GM10266 (cell line): ENCODE data around the gene RERE.

ENCODE experiments used
- DNase-seq: peaks from one replicate; pipeline ENCODE4 v3.0.0; 2012; ENCODE audit errors: extremely low spot score
- TF ChIP-seq, protein P1 (sequence below): IDR thresholded peaks from 2 replicates; pipeline ENCODE4 v1.5.1; 2012; ENCODE audit warnings: mild to moderate bottlenecking, low read depth; ENCODE audit not compliant: control insufficient read depth, insufficient read depth; ENCODE audit errors: missing control alignments

Gene RERE

DNA sequence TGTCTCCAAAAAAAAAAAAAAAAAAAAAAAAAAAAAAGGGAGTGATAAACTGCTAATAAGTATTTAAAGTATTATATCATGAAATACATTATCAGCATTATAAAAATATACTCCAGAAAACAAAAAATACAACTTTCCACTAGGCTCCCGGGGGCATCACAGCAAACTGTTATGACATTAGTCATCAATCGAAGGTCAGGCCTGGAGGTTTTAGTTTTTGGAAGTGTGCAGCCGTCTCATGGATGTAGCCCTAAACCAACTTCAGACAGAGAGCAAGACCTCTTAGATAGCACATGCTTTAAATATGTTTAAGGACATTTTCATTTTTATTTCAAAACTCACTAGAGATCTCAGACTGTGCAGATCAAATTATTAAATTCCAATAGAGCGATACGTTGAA, 106.3 kb downstream of the RERE start:
- no peak for DNase-seq
- TF ChIP-seq, protein P1, sequence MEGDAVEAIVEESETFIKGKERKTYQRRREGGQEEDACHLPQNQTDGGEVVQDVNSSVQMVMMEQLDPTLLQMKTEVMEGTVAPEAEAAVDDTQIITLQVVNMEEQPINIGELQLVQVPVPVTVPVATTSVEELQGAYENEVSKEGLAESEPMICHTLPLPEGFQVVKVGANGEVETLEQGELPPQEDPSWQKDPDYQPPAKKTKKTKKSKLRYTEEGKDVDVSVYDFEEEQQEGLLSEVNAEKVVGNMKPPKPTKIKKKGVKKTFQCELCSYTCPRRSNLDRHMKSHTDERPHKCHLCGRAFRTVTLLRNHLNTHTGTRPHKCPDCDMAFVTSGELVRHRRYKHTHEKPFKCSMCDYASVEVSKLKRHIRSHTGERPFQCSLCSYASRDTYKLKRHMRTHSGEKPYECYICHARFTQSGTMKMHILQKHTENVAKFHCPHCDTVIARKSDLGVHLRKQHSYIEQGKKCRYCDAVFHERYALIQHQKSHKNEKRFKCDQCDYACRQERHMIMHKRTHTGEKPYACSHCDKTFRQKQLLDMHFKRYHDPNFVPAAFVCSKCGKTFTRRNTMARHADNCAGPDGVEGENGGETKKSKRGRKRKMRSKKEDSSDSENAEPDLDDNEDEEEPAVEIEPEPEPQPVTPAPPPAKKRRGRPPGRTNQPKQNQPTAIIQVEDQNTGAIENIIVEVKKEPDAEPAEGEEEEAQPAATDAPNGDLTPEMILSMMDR, result no peak

DNA sequence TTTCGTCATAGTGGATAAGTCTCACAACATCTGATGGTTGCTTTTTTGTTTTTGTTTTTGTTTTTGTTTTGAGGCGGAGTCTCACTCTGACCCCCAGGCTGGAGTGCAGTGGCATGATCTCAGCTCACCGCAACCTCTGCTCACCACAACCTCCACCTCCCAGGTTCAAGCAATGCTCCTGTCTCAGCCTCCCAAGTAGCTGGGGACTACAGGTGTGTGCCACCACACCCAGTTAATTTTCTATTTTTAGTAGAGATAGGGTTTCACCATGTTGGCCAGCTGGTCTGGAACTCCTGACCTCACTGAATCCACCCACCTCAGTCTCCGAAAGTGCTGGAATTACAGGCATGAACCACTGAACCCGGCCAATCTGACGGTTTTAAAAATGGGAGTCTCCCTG, 109.2 kb downstream of the RERE start:
- DNase-seq, result no peak
- TF ChIP-seq, protein P1, result no peak

DNA sequence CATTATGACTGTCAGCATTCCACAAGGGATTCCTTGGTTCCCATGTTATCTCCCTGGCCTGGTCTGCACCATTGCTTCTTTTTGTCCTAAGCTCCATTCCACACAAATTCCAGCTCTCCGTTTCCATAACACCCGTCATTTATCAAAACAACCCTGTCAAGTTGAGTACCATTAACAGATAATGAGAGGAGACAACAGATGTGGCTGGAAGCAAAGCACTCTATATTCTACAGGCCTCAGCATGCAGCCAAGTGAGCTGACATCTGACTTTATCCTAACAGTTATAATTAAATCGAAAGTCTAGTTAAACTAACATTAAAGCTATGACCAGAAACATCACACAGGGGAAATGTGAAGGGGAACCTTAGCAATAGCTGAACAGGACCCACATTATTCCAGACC, 110.4 kb downstream of the RERE start:
- no peak for DNase-seq
- TF ChIP-seq, protein P1, result no peak

DNA sequence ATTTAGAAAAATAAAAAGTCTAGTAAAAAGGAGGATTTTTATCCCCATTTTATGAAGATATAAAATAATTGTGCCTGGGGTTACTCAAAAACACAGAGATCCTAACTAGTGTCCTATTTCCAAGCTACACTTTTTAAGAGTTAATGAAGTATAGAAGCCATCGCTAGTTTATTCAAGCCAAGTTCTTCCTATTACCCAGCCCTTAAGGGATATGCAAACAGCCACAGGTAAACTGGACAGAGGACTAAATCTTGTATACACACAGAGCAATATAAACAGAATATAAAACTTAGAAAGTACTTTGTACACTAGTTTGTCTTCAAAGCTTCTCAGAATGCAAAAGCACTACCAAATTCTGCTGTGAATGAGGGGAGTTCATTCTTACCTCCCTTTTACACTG, 111.1 kb downstream of the RERE start:
- DNase-seq, result no peak
- TF ChIP-seq, protein P1, result no peak

DNA sequence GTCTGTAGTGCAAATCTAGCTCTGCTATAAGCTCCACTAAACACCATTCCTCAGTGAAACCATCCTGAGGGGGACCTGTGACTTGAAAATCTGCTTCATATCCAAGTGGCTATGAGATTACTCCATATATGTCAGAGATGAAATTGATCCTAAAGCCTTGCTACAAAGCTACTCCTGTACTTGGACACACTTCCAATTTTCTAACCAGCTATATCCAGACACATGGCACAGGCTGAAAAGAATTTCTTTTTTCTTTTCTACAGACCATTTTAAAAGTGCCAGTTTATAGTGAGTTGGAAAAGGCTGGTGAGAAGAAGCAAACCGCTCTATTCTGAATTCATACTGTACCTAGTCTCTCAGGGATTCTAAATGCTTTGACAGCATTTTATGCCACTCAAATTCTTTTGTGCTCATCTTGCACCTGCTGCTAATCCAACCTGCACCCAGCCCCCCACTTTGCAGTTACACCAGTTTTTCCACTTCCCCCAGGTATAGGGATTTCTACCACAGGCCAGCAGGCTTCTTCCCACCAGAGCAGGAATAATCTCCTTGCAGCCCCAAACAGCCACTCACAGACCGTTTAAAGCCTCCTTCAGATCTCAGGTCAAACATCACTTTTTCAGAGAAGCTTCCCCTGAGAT, 112.5 kb downstream of the RERE start:
- TF ChIP-seq, protein P1, result no peak
- DNase-seq, result no peak

DNA sequence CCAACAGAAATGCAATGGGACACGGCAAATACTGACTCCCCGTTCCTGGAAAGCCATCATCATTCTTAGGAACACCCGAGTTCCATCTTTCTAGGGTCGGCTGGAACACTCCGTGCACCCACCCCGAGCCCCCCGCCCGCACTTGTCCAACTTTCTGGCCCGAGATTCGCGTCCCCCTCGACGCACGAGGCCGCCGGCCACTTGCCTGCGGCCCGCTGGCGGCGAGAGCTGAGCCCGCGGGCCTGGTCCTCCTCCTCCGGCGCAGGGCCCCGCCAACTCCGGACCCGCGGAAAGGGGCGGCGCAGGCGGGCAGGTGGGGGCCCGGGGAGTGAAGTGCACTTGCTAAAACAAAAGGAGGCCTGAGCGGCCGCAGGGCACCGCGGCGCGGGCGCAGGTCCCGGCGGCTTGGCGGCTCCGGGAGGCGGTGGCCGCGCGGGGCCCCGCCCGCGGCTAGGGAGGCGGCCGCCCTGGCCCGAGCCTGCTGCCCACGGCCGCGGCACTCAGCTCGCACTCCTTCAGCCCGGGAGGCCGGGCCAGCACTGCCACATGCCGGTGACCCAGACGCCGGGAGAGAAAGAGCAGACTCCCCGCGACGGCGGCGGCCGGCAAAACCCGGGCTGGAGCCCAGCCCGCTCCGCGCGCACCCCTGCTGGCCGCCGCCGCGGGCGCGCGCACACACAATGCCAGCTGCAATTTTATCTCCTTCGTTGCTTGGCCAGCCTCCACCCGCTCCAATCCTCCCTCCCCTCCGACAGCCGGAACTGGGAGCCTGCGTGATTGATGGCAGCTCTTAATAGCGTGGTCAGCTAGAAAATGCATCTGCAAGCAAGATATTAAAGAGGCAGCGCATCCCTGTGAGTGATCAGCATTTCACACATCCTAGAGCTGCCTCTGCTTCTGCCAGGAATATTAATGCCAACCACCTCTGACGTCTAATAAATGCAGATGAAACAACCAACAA, 114.3 kb downstream of the RERE start:
- TF ChIP-seq, protein P1, result peak; percentile 51
- peak; percentile 89 for DNase-seq

DNA sequence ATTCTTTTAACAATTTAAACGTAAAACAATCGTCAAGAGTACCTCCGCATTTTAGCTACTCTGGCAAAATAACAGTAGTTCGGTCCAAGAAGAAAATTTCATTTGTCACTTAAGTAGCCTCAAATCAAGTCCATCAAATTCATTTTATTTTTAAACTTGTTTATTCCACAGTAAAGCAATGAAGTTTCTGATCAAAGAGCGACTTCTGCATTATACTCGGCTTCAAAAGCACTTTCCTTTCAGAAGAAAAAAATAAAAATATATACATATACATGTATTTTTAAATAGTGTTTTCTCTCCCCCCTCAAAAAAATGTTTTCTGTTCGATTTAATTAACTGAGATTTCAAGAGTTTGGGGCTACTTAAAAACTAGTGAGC, 115.0 kb downstream of the RERE start:
- TF ChIP-seq, protein P1, result no peak
- DNase-seq, result no peak
